Measurements from ENCODE around the gene SLC43A2.
"Not testable (repeated sequence)": the region's sequence is repeated elsewhere in the genome, so short reads cannot be mapped to it uniquely, and the experiment has no call there.

SLC43A2 gene

DNA sequence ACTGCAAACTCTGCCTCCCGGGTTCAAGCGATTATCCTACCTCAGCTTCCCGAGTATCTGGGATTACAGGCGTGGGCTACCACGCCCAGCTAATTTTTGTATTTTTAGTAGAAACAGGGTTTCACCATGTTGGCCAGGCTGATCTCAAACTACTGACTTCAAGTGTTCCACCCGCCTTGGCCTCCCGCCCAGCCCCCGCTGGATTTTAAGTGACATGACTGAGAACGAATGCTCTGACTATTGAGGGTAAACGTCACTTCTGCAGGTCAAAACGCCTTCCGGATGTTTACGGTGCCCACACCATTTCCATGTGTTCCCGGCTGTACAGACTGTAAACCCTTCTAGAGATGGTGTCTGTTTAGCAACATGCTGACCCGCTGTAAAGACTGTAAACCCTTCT, 88.8 kb downstream of the SLC43A2 start:
- no peak for DNase-seq (ENCODE audit: low read depth in 2 of 2)

DNA sequence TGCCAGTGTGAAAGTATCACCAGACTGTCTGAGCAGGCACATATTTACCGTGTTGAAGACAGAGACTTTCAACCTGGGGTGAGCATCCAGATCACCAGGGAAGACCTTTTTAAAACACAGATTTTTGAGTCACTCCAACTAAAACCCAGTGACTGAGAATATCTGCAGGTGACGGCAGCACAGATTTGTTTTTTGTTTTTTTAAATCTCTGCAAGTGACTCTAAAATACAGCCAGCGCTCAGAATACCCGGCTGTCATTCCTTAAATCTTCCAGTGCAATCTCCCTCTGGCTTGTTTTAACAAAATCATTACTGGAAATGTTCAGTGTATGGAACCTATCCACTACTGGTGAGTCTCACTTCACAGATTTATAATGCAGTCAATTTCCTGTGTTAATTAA, 92.9 kb downstream of the SLC43A2 start:
- DNase-seq (ENCODE audit: low read depth in 2 of 2) = no peak

DNA sequence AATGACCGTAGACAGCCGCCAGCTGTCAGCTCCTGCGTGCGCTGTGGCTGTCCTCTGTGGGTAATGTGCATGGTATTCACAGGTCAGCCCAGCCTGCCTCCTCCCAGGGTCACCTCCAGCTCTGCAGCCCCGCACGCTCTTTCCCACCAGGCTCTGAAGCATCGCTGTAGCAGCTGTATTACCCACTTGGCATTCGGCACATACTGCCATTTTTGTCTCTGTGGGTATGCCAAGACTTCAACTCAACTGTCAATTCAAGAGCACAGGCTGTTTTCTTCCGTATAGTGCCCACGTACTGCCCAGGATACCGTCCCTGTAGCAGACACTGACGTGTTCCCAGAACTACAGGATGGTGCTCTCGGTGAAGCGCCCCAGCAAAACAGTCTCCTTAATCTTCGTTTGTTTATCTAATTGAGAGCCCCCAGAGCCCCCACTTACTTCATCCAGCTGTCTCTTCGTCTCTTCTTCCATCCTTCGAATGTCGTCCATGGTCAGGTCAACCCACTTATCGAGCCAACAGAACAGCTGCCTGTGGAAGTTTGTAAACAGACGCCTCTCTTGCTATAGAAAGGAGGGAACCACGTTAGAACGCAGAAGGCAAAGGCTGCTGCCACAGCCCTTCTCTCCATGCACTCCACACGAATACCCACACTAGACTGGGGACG, 94.8 kb downstream of the SLC43A2 start:
- no peak for DNase-seq (ENCODE audit: low read depth in 2 of 2)

DNA sequence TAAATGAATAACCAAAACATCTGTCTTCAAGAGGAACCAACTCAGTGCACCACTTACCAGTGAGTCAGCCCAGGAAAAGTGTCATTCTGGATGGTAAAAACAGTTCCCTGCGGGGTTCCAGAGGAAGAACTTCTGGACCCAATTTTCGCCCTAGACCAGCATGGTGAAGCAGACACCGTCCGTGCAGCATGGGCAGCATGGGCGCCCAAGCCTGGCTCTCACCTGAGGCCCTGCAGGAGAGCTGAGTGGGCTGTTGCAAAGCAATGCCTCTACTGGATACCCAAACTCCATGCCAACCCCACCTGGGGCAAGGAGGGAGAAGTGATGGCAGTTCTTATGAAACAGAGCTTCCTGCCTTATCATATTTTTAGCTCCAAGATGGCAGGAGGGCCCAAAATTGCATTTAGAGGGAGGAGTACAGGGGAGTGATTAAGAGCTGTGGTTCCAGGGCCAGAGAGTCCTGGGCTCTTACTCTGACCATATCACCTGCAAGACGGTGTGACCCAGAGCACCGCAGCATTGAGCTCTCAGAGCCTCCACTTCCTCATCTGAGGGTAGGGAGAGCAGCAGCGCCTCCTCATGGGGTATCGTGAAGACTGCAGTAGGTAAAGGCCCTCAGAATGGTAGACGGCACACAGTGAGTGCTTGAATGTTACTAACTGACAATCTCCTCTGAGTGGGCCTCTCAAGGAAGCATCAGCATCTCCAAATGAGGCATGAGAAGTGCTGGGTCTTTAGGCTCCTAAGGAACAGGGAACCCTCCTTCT, 95.6 kb downstream of the SLC43A2 start:
- peak in 1 of 2 donors; percentile 17 for DNase-seq (ENCODE audit: low read depth in 2 of 2)

DNA sequence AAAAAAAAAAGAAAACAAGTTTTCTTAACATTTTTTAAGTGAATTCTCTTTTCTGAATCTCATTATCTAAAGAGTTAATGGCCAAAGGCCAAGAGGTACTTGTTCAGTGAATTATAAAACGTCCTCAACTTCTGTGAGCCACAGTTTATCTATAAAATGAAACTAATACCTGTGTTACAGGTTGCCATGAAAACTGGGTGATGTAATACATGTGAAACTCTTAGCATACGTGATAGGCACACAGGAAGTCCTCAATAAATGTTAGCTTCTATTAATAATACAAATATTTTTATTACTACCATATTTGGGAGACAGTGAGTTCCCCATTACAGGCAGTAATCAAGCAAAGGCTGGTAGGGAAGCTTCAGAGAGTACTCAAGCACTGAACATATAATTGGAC, 98.8 kb downstream of the SLC43A2 start:
- DNase-seq (ENCODE audit: low read depth in 2 of 2) = no peak

DNA sequence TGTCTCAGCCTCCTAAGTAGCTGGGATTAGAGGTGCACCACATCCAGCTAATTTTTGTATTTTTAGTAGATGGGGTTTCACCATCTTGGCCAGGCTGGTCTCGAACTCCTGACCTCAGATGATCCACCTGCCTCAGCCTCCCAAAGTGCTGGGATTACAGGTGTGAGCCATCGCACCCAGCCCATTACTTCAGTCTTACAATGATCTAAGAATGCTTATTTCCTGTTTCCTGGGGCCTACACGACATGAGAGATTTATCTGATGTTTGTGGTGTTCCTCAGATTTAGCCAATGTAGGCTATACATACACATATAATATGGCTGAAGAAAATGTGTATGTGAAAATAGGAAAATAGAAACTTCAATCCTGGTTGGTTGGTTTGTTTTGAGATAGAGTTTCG, 101.8 kb downstream of the SLC43A2 start:
- DNase-seq (ENCODE audit: low read depth in 2 of 2) = not testable (repeated sequence)

DNA sequence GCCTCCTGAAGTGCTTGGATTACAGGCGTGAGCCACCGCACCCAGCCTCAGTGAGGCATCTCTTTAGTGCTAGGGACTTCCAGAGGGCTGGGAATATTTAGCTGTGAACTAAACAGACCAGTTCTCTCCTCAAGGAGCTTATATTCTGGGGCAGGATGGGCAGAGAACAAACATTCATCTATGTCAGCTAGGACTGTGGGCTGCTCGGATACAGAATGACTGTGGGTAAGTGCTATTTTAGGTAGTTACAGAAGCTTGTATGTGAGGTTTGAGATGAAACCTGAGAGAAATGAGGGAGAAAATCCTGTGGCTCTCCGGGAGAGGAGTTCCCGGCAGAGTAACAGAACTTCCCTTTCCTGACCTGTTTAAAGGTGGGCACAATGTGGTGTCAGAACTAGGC, 106.0 kb downstream of the SLC43A2 start:
- no peak for DNase-seq (ENCODE audit: low read depth in 2 of 2)

DNA sequence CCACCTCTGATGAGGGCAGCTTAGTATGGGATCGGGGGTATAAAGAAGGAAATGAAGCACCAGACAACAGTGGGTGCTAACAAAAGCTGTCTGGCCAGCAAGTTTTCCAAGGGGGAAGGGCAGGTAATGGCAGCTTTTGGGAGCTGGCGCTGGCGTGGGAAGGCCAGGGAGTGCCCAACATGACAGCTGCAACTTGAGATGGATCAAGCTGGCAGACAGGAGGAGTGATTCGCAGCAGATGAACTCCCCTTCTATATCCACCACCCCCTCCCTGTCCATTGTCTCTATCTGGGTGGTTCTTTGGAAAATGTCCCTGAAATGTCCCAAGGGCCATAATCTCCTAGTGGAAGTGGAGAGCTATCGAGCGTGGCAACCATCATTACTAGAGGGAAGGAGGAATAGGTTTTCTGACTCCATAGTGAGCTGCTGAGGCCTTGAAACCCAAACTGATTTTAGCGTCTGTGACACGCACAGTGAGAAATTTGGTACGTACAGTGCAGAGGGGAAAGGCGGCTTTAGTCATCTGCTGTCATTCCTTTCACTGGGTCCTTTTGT, 107.5 kb downstream of the SLC43A2 start:
- DNase-seq (ENCODE audit: low read depth in 2 of 2) = no peak

DNA sequence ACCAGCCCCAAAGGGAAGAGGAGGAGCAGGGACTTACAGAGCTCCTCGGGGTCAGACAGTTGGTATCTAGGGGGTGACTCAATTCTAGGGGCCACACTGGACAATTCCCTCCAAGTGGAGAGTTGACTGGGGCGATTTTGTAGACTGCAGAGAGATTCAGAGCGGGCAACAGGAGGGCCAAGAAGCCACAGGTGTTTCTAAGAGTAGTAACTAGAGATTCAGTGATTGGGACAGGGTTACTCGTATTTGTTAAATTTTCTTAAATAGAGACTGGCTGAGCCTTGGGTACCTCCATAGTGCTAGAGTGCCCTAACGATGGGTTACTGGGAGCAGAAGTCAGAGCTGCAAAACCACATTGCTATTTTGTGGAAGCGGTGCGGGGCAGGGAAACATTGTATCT, 109.0 kb downstream of the SLC43A2 start:
- no peak for DNase-seq (ENCODE audit: low read depth in 2 of 2)
